Smooth muscle cell (in vitro differentiated cells): ENCODE measurements around the gene LRPAP1. TPM values are rescaled to one million over a fixed set of nuclear protein-coding genes. Genes with fewer than 3 reads are reported as not detected.

ENCODE experiments used
- DNase-seq: peaks from one replicate; lab custom pipeline; 2025; ENCODE audit not compliant: unreplicated experiment; lab: John Stamatoyannopoulos, UW
- H2AFZ ChIP-seq: fragments of 200-600 bp; sonication (generic); 2 replicates; pipeline ENCODE4 v1.6.0; 2016; ENCODE audit warnings: antibody characterized with exemption, low read depth, mild to moderate bottlenecking
- H3F3A ChIP-seq: fragments of 200-600 bp; sonication (generic); 2 replicates; pipeline ENCODE4 v1.6.0; 2017; ENCODE audit warnings: antibody characterized with exemption, low read depth
- H3K27ac ChIP-seq: fragments of 200-600 bp; sonication (generic); 2 replicates; pipeline ENCODE4 v1.5.1; 2016; ENCODE audit warnings: low read depth, mild to moderate bottlenecking
- H3K27me3 ChIP-seq: fragments of 200-600 bp; sonication (generic); 2 replicates; pipeline ENCODE4 v1.6.1; 2016; ENCODE audit warnings: low read depth, mild to moderate bottlenecking
- H3K36me3 ChIP-seq: fragments of 200-600 bp; sonication (generic); 2 replicates; pipeline ENCODE4 v1.5.1; 2016; ENCODE audit warnings: low read depth
- H3K4me1 ChIP-seq: fragments of 200-600 bp; sonication (generic); 2 replicates; pipeline ENCODE4 v1.5.1; 2016; ENCODE audit warnings: low read depth
- H3K4me2 ChIP-seq: fragments of 200-600 bp; sonication (generic); 2 replicates; pipeline ENCODE4 v1.6.0; 2016; ENCODE audit warnings: mild to moderate bottlenecking
- H3K4me3 ChIP-seq: fragments of 200-600 bp; sonication (generic); 2 replicates; pipeline ENCODE4 v1.5.1; 2016; ENCODE audit warnings: mild to moderate bottlenecking
- H3K79me2 ChIP-seq: fragments of 200-600 bp; sonication (generic); 2 replicates; pipeline ENCODE4 v1.6.0; 2016; ENCODE audit warnings: low read depth, mild to moderate bottlenecking
- H3K9ac ChIP-seq: fragments of 200-600 bp; sonication (generic); 2 replicates; pipeline ENCODE4 v1.6.0; 2016; ENCODE audit warnings: low read depth
- H3K9me3 ChIP-seq: fragments of 200-600 bp; sonication (generic); replicated peaks from 2 replicates; pipeline ENCODE4 v1.5.1; 2016; ENCODE audit warnings: low read depth
- H4K20me1 ChIP-seq: fragments of 200-600 bp; sonication (generic); 2 replicates; pipeline ENCODE4 v1.6.0; 2016; ENCODE audit warnings: low read depth
- CTCF ChIP-seq: fragments of 200-600 bp; sonication (generic); IDR thresholded peaks from 2 replicates; pipeline ENCODE4 v1.5.1; 2017; ENCODE audit warnings: borderline replicate concordance, mild to moderate bottlenecking, antibody characterized with exemption; ENCODE audit not compliant: insufficient read depth, poor library complexity, severe bottlenecking
- WGBS: methylation state at CpG from one replicate; pipeline ENCODE4 v1.1.7; 2016; ENCODE audit warnings: low lambda C conversion rate; 5-methylcytosine and 5-hydroxymethylcytosine counted together
- polyA plus RNA-seq: library from polyadenylated mRNA; unstranded; fragments of >200 nt; fragmentation: Nextera tagmentation; extraction: Ambion mirVana; gene quantifications from 2 replicates; pipeline ENCODE4 v1.2.1, GENCODE V29; 2016
- total RNA-seq: library from RNA; depleted of rRNA; stranded (reverse); fragments of >200 nt; gene quantifications from 2 replicates; pipeline ENCODE4 v1.2.3, GENCODE V29; 2014

LRPAP1 gene
- total and polyA plus RNA-seq, 2 experiments from 2014 or later = 82.6 to 277 TPM

DNA sequence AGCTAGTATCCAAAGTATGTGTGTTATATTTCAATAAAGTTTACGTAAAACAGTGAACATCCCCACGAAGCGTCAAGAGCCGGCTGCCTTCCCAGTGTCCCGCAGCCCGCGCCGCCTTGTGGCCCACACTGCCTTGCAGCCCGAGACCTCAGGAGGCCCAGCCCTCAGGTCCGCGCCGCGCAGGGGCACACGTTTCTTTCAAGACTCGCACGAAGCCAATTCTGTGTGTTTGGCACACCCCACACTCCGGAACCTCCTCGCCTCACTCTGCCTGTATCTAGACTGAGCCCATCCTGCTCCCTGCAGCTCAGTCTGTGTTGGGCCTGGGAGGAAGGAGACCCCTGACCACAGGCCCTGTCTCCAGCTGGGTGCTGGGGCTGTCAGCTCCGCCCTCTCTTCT lies 5.8 kb downstream of the LRPAP1 start:
- no peaks in the 10 kb centered on the region for H3F3A ChIP-seq
- H3K4me3 ChIP-seq = no peak overlapping the region
- 96% methylated on average over 19 of the region's 19 CpGs for WGBS
- no peak for DNase-seq
- no peaks in the 10 kb centered on the region for H3K36me3 ChIP-seq
- peaks cover 87% of the 10 kb centered on the region for H4K20me1 ChIP-seq
- H2AFZ ChIP-seq = no peak overlapping the region
- H3K27me3 ChIP-seq = no peaks in the 10 kb centered on the region
- no peak overlapping the region for H3K27ac ChIP-seq
- H3K4me2 ChIP-seq = no peak overlapping the region
- no peak overlapping the region for H3K9ac ChIP-seq
- peaks cover 28% of the 10 kb centered on the region for H3K79me2 ChIP-seq
- H3K9me3 ChIP-seq = no peaks in the 10 kb centered on the region
- no peak for TF ChIP-seq CTCF
- peaks cover 6% of the 10 kb centered on the region for H3K4me1 ChIP-seq

GRCh38 chr4:3525532-3526430 lies 6.4 kb downstream of the LRPAP1 start:
- H3K27ac ChIP-seq = no peak overlapping the region
- H3K9ac ChIP-seq = no peak overlapping the region
- peaks cover 87% of the 10 kb centered on the region for H4K20me1 ChIP-seq
- peaks cover 21% of the 10 kb centered on the region for H3K79me2 ChIP-seq
- H3K9me3 ChIP-seq = no peaks in the 10 kb centered on the region
- H3K4me2 ChIP-seq = no peak overlapping the region
- no peaks in the 10 kb centered on the region for H3K4me1 ChIP-seq
- TF ChIP-seq CTCF = no peak
- H3K36me3 ChIP-seq = no peaks in the 10 kb centered on the region
- DNase-seq = no peak
- H2AFZ ChIP-seq = no peak overlapping the region
- no peak overlapping the region for H3K4me3 ChIP-seq
- no peaks in the 10 kb centered on the region for H3F3A ChIP-seq
- no peaks in the 10 kb centered on the region for H3K27me3 ChIP-seq
- WGBS = 96% methylated on average over 30 of the region's 33 CpGs

- no peak for TF ChIP-seq CTCF
- Histone ChIP-seq H3K27ac (no peak overlapping the region), H3K9me3 (no peaks in the 10 kb centered on the region), H3K4me2 (no peak overlapping the region), H3K4me1 (no peaks in the 10 kb centered on the region), H3F3A (no peaks in the 10 kb centered on the region), H3K27me3 (no peaks in the 10 kb centered on the region), H3K9ac (no peak overlapping the region), H4K20me1 (peaks cover 79% of the 10 kb centered on the region), H3K79me2 (peaks cover 14% of the 10 kb centered on the region), H3K36me3 (no peaks in the 10 kb centered on the region), H3K4me3 (no peak overlapping the region), H2AFZ (no peak overlapping the region)
- no peak for DNase-seq
- WGBS = 89% methylated on average over 19 of the region's 19 CpGs
Measured at GRCh38 chr4:3524920-3525319, 7.3 kb downstream of the LRPAP1 start.

GRCh38 chr4:3524349-3524748 lies 7.9 kb downstream of the LRPAP1 start:
- Histone ChIP-seq H3K36me3 (no peaks in the 10 kb centered on the region), H3F3A (no peaks in the 10 kb centered on the region), H3K27me3 (no peaks in the 10 kb centered on the region), H3K9me3 (no peaks in the 10 kb centered on the region), H3K27ac (no peak overlapping the region), H3K79me2 (peaks cover 9% of the 10 kb centered on the region), H3K9ac (no peak overlapping the region), H3K4me1 (no peaks in the 10 kb centered on the region), H2AFZ (no peak overlapping the region), H3K4me2 (no peak overlapping the region), H4K20me1 (peaks cover 73% of the 10 kb centered on the region), H3K4me3 (no peak overlapping the region)
- TF ChIP-seq CTCF = no peak
- WGBS = 97% methylated on average over 8 of the region's 8 CpGs
- DNase-seq = no peak
